HepG2 (cell line): Measurements from ENCODE around the gene SPECC1L. TPM values are rescaled to one million over a fixed set of nuclear protein-coding genes. Genes with fewer than 3 reads are reported as not detected.

ENCODE experiments used
- CCDC6 ChIP-seq: sonication (generic); formaldehyde crosslinking; IDR thresholded peaks from 2 replicates; pipeline ENCODE4 v1.8.1; 2022; ENCODE audit warnings: mild to moderate bottlenecking, missing genetic modification reagents, moderate library complexity
- HDAC2 ChIP-seq: sonication (generic); formaldehyde crosslinking; IDR thresholded peaks from 2 replicates; pipeline ENCODE4 v1.4.0; 2020; ENCODE audit warnings: missing genetic modification reagents
- IKZF4 ChIP-seq: sonication (generic); formaldehyde crosslinking; IDR thresholded peaks from 2 replicates; pipeline ENCODE4 v1.5.1; 2020; ENCODE audit warnings: borderline replicate concordance, mild to moderate bottlenecking, low read depth, missing genetic modification reagents; ENCODE audit errors: not compliant biosample characterization
- MYC ChIP-seq: sonication (generic); formaldehyde crosslinking; IDR thresholded peaks from 2 replicates; pipeline ENCODE4 v1.9.0; 2021; ENCODE audit warnings: missing genetic modification reagents, borderline replicate concordance
- SALL2 ChIP-seq: sonication (generic); formaldehyde crosslinking; IDR thresholded peaks from 2 replicates; pipeline ENCODE4 v1.8.1; 2023; ENCODE audit warnings: mild to moderate bottlenecking, missing genetic modification reagents, inconsistent platforms
- SNAPC2 ChIP-seq: sonication (generic); formaldehyde crosslinking; IDR thresholded peaks from 2 replicates; pipeline ENCODE4 v1.8.1; 2022; ENCODE audit warnings: mild to moderate bottlenecking, missing genetic modification reagents
- TBX2 ChIP-seq: sonication (generic); formaldehyde crosslinking; IDR thresholded peaks from 2 replicates; pipeline ENCODE4 v1.5.0; 2020; ENCODE audit warnings: missing genetic modification reagents, mild to moderate bottlenecking, borderline replicate concordance
- WIZ ChIP-seq: sonication (generic); formaldehyde crosslinking; IDR thresholded peaks from 2 replicates; pipeline ENCODE4 v1.5.1; 2020; ENCODE audit warnings: mild to moderate bottlenecking, missing genetic modification reagents
- XBP1 ChIP-seq: sonication (generic); formaldehyde crosslinking; IDR thresholded peaks from 2 replicates; pipeline ENCODE4 v1.5.0; 2020; ENCODE audit warnings: missing genetic modification reagents
- ZBTB1 ChIP-seq: sonication (generic); formaldehyde crosslinking; IDR thresholded peaks from 2 replicates; pipeline ENCODE4 v1.4.0; 2020; ENCODE audit warnings: missing genetic modification reagents, borderline replicate concordance
- ZNF138 ChIP-seq: sonication (generic); formaldehyde crosslinking; IDR thresholded peaks from 2 replicates; pipeline ENCODE4 v1.5.0; 2020; ENCODE audit warnings: mild to moderate bottlenecking, low read depth, missing genetic modification reagents
- ZNF292 ChIP-seq: sonication (generic); formaldehyde crosslinking; IDR thresholded peaks from 2 replicates; pipeline ENCODE4 v1.8.1; 2022; ENCODE audit warnings: mild to moderate bottlenecking, low read depth, missing genetic modification reagents, borderline replicate concordance
- ZNF777 ChIP-seq: sonication (generic); formaldehyde crosslinking; IDR thresholded peaks from 2 replicates; pipeline ENCODE4 v1.4.0; 2020; ENCODE audit warnings: missing genetic modification reagents
- ZNF891 ChIP-seq: sonication (generic); formaldehyde crosslinking; IDR thresholded peaks from 2 replicates; pipeline ENCODE4 v1.5.0; 2020; ENCODE audit warnings: mild to moderate bottlenecking, missing genetic modification reagents
- polyA plus RNA-seq, 8 experiments: library from polyadenylated mRNA; depleted of rRNA in 3 of 8; stranded (reverse) in 7 of 8; unstranded in 1 of 8; fragments of >200 nt; fragmentation: Illumina TruSeq in 4 of 8; extraction: Trizol in 4 of 8; gene quantifications; 2 replicates each; pipeline versions ENCODE4 v1.2.1 to v1.2.3, GENCODE V29; 2011 to 2016; ENCODE audit warnings: low read depth in 4 of 8, missing spikeins in 1 of 8, mixed read lengths in 1 of 8; ENCODE audit not compliant: insufficient read depth in 1 of 8
- total RNA-seq, 5 experiments: library from RNA; depleted of rRNA; stranded (reverse); fragments of >200 nt; fragmentation: Illumina TruSeq; extraction: Trizol; gene quantifications; 2 replicates each; pipeline ENCODE4 v1.2.3, GENCODE V29; 2016; ENCODE audit warnings: low read depth in 1 of 5
- TF ChIP-seq, protein P1 (sequence below): sonication (generic); formaldehyde crosslinking; IDR thresholded peaks from 2 replicates; pipeline ENCODE4 v1.9.0; 2021; ENCODE audit warnings: mild to moderate bottlenecking, missing genetic modification reagents
- TF ChIP-seq, protein P2 (sequence below): sonication (generic); formaldehyde crosslinking; IDR thresholded peaks from 2 replicates; pipeline ENCODE4 v1.8.1; 2023; ENCODE audit warnings: mild to moderate bottlenecking, moderate library complexity, missing genetic modification reagents
- TF ChIP-seq, protein P3 (sequence below): IDR thresholded peaks from 2 replicates; pipeline ENCODE4 v1.6.1; 2016
- TF ChIP-seq, protein P4 (sequence below): sonication (generic); formaldehyde crosslinking; IDR thresholded peaks from 2 replicates; pipeline ENCODE4 v1.5.1; 2020; ENCODE audit warnings: missing genetic modification reagents, mild to moderate bottlenecking, borderline replicate concordance

The SPECC1L gene
- total and polyA plus RNA-seq, 2 of the 13 experiments (the other 11 are each of a cell fraction or from before 2014, with no cell fraction given) = 14.1 to 30.3 TPM

DNA sequence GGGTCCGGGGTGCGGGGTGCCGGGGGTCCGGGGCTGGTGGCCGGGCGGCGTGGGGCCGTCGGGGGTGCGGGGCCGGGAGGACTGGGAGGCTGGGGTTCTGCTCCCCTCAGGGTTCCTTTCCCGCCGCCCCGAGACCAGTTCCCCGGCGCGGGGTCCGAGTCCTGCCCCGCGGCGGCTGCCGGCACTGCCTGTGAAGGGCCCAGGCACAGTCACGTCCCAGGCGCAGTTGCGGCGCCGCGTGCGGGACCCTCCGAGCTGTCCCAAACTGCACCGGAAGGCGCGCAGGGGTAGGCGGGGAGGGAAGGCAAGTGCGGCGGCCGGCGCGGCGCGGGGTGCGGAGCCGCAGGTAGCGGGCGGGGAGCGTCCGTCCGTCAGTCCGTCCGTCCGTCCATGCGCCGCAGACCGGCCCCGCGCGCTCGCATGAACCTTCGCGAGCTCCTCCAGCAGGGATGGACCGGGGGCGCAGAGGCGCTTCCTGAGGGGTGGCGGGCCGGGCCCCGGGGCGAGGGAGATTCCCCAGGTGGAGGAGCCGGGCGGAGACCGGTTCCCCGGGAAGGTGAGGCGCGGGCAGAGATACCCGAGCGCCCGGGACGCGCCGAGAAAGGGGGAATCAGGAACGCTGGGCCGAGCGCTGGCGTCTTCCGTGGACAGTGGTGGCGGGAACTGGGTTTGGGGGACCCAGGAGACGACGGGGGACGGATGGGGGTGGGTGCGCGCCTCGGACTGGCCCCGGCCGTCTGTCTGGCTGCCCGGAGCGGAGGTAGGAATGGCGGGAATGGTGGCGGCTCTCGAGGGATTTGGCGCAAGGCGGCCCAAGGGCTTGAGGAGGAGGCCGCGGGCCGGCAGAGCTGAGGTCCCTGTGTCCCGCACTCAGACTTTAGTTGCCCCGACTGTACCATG, 153.6 kb downstream of the SPECC1L start (continued):
- TF ChIP-seq, protein P1, sequence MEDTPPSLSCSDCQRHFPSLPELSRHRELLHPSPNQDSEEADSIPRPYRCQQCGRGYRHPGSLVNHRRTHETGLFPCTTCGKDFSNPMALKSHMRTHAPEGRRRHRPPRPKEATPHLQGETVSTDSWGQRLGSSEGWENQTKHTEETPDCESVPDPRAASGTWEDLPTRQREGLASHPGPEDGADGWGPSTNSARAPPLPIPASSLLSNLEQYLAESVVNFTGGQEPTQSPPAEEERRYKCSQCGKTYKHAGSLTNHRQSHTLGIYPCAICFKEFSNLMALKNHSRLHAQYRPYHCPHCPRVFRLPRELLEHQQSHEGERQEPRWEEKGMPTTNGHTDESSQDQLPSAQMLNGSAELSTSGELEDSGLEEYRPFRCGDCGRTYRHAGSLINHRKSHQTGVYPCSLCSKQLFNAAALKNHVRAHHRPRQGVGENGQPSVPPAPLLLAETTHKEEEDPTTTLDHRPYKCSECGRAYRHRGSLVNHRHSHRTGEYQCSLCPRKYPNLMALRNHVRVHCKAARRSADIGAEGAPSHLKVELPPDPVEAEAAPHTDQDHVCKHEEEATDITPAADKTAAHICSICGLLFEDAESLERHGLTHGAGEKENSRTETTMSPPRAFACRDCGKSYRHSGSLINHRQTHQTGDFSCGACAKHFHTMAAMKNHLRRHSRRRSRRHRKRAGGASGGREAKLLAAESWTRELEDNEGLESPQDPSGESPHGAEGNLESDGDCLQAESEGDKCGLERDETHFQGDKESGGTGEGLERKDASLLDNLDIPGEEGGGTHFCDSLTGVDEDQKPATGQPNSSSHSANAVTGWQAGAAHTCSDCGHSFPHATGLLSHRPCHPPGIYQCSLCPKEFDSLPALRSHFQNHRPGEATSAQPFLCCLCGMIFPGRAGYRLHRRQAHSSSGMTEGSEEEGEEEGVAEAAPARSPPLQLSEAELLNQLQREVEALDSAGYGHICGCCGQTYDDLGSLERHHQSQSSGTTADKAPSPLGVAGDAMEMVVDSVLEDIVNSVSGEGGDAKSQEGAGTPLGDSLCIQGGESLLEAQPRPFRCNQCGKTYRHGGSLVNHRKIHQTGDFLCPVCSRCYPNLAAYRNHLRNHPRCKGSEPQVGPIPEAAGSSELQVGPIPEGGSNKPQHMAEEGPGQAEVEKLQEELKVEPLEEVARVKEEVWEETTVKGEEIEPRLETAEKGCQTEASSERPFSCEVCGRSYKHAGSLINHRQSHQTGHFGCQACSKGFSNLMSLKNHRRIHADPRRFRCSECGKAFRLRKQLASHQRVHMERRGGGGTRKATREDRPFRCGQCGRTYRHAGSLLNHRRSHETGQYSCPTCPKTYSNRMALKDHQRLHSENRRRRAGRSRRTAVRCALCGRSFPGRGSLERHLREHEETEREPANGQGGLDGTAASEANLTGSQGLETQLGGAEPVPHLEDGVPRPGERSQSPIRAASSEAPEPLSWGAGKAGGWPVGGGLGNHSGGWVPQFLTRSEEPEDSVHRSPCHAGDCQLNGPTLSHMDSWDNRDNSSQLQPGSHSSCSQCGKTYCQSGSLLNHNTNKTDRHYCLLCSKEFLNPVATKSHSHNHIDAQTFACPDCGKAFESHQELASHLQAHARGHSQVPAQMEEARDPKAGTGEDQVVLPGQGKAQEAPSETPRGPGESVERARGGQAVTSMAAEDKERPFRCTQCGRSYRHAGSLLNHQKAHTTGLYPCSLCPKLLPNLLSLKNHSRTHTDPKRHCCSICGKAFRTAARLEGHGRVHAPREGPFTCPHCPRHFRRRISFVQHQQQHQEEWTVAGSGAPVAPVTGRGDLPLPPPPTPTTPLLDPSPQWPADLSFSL (CRISPR knock-in tag) = no peak
- TF ChIP-seq ZNF891 = no peak
- TF ChIP-seq SNAPC2 (CRISPR knock-in tag) = peak; percentile 62; the same call in 1 of the 2 replicates
- TF ChIP-seq WIZ (CRISPR knock-in tag) = no peak
- TF ChIP-seq, protein P2, sequence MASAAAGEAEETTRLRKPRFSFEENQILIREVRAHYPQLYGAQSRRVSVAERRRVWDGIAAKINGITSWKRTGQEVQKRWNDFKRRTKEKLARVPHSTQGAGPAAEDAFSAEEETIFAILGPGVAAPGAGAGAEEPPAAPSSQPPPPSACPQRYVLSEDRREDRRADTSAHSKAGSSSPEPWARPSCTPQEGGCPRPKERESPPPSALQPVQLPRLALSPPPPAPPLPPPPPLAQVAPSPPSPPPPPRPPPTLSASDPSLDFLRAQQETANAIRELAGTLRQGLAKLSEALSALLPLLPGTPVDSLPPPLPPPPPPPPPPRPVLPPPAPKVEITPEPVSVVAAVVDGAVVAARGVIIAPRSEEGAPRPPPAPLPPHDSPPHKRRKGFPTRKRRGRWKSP (CRISPR knock-in tag) = 0 out of 2 replicates have a peak, but pooled peaks have one; percentile 34
- TF ChIP-seq, protein P3, sequence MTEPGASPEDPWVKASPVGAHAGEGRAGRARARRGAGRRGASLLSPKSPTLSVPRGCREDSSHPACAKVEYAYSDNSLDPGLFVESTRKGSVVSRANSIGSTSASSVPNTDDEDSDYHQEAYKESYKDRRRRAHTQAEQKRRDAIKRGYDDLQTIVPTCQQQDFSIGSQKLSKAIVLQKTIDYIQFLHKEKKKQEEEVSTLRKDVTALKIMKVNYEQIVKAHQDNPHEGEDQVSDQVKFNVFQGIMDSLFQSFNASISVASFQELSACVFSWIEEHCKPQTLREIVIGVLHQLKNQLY = no peak
- no peak for TF ChIP-seq XBP1
- TF ChIP-seq ZBTB1 (CRISPR knock-in tag) = no peak
- TF ChIP-seq, protein P4, sequence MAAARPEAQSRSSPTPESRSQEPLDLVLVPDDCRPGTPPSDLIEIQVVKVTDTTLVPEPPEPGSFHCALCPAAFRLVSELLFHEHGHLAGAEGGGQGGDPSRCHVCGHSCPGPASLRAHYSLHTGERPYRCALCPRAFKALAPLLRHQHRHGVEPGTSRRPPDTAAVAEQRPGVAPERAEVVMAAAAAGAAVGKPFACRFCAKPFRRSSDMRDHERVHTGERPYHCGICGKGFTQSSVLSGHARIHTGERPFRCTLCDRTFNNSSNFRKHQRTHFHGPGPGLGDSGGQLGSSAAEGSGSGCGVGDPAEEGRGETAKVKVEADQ = peak; percentile 49; the same call in 1 of the 2 replicates
- TF ChIP-seq ZNF777 (CRISPR knock-in tag) = peak; percentile 92
- peak; percentile 39; the same call in 1 of the 2 replicates for TF ChIP-seq SALL2 (CRISPR knock-in tag)
- peak; percentile 23; the same call in 1 of the 2 replicates for TF ChIP-seq MYC
- peak; percentile 30; the same call in 1 of the 2 replicates for TF ChIP-seq CCDC6 (CRISPR knock-in tag)
- 0 out of 2 replicates have a peak, but pooled peaks have one; percentile 18 for TF ChIP-seq HDAC2 (CRISPR knock-in tag)
- TF ChIP-seq ZNF292 (CRISPR knock-in tag) = no peak
- no peak for TF ChIP-seq ZNF138
- peak; percentile 60; the same call in 1 of the 2 replicates for TF ChIP-seq TBX2
- TF ChIP-seq IKZF4 (CRISPR knock-in tag) = peak; percentile 33
